CD1c-positive myeloid dendritic cell (primary cell): Measurements from ENCODE around the gene KDM6A.
"Not testable (repeated sequence)": the region's sequence is repeated elsewhere in the genome, so short reads cannot be mapped to it uniquely, and the experiment has no call there.

Experiments
- DNase-seq: peaks from one replicate; pipeline ENCODE4 v3.0.0-alpha.2; 2016; ENCODE audit errors: extremely low spot score

KDM6A gene

GRCh38 chrX:44872821-44873414 lies at the start of gene KDM6A:
Gene KDM6A (plus strand): TSS chrX:44873188. CDS start chrX:44873552, 364 bp downstream.
- peak; percentile 95 for DNase-seq

GRCh38 chrX:44823193-44823592 lies 49.8 kb upstream of the KDM6A start:
- not testable (repeated sequence) for DNase-seq

GRCh38 chrX:44828008-44828605 lies 44.9 kb upstream of the KDM6A start:
- DNase-seq: no peak

- no peak for DNase-seq
Measured at GRCh38 chrX:44829832-44830231, 43.2 kb upstream of the KDM6A start.

GRCh38 chrX:44842550-44843317 lies 30.3 kb upstream of the KDM6A start:
- no peak for DNase-seq

GRCh38 chrX:44843318-44843702 lies 29.7 kb upstream of the KDM6A start:
- DNase-seq: no peak

- DNase-seq: no peak
Measured at GRCh38 chrX:44843753-44844152, 29.2 kb upstream of the KDM6A start, which contains the start of gene DUSP21. Gene DUSP21 (plus strand): TSS chrX:44844021. CDS start chrX:44844133, 112 bp downstream.

- no peak for DNase-seq
Measured at GRCh38 chrX:44844204-44844603, 28.8 kb upstream of the KDM6A start.

GRCh38 chrX:44850891-44851290 lies 22.1 kb upstream of the KDM6A start:
- not testable (repeated sequence) for DNase-seq

GRCh38 chrX:44871114-44871645 lies 1.8 kb upstream of the KDM6A start:
- DNase-seq: no peak

- DNase-seq: peak; percentile 28
Measured at GRCh38 chrX:44871931-44872820, 812 bp upstream of the KDM6A start.

- peak; percentile 58 for DNase-seq
Measured at GRCh38 chrX:44873415-44874276, 658 bp downstream of the KDM6A start.

- DNase-seq: peak; percentile 48
Measured at GRCh38 chrX:44874420-44875184, 1.6 kb downstream of the KDM6A start.

- DNase-seq: no peak
Measured at GRCh38 chrX:44875185-44875489, 2.1 kb downstream of the KDM6A start.

GRCh38 chrX:44876086-44876485 lies 3.1 kb downstream of the KDM6A start:
- DNase-seq: no peak

- no peak for DNase-seq
Measured at GRCh38 chrX:44876767-44877166, 3.8 kb downstream of the KDM6A start.

- DNase-seq: no peak
Measured at GRCh38 chrX:44878780-44879179, 5.8 kb downstream of the KDM6A start.

GRCh38 chrX:44881549-44881948 lies 8.6 kb downstream of the KDM6A start:
- DNase-seq: no peak

- DNase-seq: no peak
Measured at GRCh38 chrX:44882635-44883034, 9.6 kb downstream of the KDM6A start.

- DNase-seq: no peak
Measured at GRCh38 chrX:44884944-44885343, 12.0 kb downstream of the KDM6A start.
